GM12875 (cell line): Measurements from ENCODE around the gene TRIM44.

Experiments used
- H3K4me3 ChIP-seq: one replicate; pipeline ENCODE4 v1.5.1; 2011; ENCODE audit warnings: low read depth, low read length, control low read depth
- TF ChIP-seq, protein P1 (sequence below): IDR thresholded peaks from 2 replicates; pipeline ENCODE4 v1.5.1; 2011; ENCODE audit warnings: low read depth, mild to moderate bottlenecking, control low read depth, inconsistent platforms, low read length, moderate library complexity, borderline replicate concordance; ENCODE audit not compliant: insufficient read depth

Gene TRIM44

DNA sequence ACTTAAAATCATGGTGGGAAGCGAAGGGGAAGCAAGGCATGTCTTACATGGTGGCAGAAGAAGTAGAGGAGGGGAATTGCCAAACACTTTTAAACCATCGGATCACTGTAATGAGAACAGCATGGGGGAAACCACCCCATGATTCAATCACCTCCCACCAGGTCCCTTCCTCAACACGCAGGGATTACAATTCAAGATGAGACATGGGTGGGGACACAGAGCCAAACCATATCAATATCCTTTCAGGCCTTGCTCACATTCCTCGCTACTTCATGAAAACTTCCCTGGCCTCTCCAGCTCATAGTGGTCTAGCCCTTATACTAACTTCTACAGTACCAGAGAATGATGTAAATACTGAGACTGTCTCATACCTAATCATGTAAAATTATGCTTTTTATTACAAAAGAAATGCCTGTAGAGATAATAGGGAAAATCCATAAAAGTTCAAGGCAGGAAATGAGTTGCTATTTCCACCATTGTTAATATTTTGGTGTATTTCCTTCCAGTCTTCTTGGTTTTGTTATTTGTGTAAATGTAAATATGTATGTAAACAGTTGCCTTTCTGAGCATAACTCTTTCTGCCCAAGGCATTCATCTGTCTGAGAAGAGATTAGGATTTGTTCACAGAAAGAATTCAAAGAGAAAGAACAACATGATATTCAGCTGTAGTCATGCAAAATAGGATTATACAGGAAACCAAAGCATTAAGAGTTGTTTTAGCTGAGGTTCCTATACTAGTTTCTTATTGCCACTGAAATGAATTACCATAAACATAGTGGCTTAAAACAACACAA, 177.0 kb downstream of the TRIM44 start:
- no peak overlapping the region for H3K4me3 ChIP-seq
- TF ChIP-seq, protein P1, sequence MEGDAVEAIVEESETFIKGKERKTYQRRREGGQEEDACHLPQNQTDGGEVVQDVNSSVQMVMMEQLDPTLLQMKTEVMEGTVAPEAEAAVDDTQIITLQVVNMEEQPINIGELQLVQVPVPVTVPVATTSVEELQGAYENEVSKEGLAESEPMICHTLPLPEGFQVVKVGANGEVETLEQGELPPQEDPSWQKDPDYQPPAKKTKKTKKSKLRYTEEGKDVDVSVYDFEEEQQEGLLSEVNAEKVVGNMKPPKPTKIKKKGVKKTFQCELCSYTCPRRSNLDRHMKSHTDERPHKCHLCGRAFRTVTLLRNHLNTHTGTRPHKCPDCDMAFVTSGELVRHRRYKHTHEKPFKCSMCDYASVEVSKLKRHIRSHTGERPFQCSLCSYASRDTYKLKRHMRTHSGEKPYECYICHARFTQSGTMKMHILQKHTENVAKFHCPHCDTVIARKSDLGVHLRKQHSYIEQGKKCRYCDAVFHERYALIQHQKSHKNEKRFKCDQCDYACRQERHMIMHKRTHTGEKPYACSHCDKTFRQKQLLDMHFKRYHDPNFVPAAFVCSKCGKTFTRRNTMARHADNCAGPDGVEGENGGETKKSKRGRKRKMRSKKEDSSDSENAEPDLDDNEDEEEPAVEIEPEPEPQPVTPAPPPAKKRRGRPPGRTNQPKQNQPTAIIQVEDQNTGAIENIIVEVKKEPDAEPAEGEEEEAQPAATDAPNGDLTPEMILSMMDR: no peak

DNA sequence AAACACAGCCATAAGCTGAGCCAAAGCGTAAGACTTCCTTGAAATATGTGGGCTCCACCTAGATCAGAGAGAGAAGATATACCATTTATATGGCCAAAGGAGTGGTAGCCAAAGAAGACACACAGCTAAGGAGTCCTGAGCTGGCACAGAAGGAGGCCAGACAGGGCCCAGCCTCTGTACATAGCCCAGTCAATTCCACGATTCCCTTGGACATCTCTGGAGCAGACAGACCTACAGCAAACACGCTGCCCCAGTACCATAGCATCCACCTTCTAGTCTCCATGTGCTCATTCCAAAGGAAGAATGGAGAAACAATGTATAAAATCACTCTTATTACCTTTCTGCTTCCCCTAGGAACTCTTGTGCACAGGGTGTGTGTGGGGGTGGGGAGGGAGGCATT, 179.2 kb downstream of the TRIM44 start:
- H3K4me3 ChIP-seq: no peak overlapping the region
- TF ChIP-seq, protein P1: no peak

DNA sequence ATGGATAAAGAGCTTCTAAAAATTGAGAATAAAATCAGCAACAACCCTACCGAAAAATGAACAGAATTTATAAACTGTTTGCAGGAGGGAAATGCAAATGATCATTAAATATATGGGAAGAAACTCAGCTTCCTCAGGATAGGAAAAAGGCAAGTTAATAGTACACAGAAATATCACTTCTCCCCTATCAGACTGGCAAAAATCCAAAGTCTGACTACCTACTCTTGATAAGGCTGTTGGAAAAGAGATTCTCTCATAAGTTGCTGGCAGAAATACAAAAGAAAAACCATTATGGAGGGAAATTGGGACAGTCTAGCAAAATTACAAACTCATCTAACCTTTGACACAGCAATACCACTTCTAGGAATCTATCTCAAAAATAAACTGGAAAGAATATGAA, 180.4 kb downstream of the TRIM44 start:
- no peak overlapping the region for H3K4me3 ChIP-seq
- TF ChIP-seq, protein P1: no peak

DNA sequence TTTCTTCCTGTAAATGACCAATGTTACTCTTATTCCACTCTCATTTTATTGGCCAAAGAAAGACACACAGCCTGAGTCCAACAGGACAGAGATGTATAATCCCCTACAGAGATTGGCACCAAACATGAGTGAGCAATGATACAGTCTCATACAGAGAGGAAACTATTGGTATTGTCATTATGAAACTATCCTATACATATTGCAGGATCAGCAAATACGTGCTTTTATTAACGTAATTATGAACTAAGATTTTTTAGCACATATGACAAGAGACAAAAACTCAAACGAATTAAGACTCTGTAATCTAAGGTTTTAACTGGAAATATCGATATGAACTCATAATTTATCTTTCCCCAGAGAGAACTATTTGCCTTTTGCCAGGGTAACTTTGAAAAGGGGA, 182.0 kb downstream of the TRIM44 start:
- H3K4me3 ChIP-seq: no peak overlapping the region

DNA sequence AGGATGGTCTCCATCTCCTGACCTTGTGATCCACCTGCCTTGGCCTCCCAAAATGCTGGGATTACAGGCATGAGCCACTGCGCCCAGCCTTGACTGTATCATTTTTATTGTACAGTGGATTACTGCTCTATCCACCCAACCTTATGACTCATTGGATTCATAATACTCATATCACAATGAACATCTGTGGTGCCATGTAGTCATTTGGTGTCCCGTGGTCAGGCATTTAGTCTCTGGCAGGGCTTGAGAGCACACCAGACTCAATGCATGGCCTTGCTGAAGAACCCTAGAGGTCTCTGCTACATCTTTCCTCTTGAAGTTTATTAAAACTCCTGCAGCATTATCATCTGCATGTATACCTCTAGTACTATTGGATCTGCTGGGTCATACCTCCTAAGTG, 183.3 kb downstream of the TRIM44 start:
- H3K4me3 ChIP-seq: no peak overlapping the region
- TF ChIP-seq, protein P1: no peak

More for the DNA sequence above, 182.0 kb downstream of the TRIM44 start:
- TF ChIP-seq, protein P1: no peak

DNA sequence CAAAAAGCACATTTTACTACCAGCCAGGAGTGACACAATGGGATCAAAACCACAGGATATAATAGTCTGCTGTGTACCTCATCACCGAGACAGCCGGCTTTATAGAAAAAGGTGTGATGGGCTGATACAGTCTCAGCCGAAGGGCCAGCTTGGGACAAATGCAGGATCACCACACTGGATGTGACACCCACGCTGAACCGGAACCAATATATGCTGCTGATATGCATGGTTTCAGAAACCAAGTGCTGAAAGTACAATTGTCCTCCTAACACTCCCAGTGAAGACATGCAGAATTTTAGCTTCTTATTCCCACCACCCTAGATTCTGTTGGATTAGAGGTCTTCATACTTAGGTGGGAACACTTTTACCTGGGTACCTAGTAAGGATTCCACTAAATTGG, 184.3 kb downstream of the TRIM44 start:
- H3K4me3 ChIP-seq: no peak overlapping the region
- TF ChIP-seq, protein P1: no peak

DNA sequence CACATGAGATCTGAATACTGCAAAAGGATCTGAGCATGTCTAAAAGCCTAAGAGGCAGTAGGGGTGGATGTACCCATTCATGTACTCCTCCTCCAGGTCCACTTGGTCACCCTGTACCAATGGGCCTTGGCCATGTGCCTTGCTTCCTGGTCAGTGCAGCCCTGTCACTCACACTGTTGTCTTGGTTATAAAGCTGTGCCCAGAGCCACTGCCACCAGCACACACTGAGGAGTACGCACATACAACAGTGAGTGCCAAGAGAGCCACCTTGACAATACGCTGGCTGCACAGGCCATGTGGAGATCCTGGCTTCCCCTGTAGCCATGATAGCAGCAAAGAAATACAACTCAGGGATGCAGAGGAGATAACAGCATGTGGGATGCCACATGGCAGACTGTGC, 184.9 kb downstream of the TRIM44 start:
- TF ChIP-seq, protein P1: no peak
- no peak overlapping the region for H3K4me3 ChIP-seq
